ENCODE data around the gene XPO6.

XPO6 gene

GRCh38 chr16:28096983-28097899 lies 114.5 kb downstream of the XPO6 start:
- no peak for TF ChIP-seq CTCF (IDR thresholded peaks at IDR 0.05; ENCODE audit: extremely low read depth, missing control alignments)
- no peak for DNase-seq (ENCODE audit: low spot score)

- TF ChIP-seq CTCF (IDR thresholded peaks at IDR 0.05; ENCODE audit: extremely low read depth, missing control alignments), result no peak
- DNase-seq (ENCODE audit: low spot score), result no peak
These were observed 118.4 kb downstream of the XPO6 start for GRCh38 chr16:28093385-28093725.

- no peak for TF ChIP-seq CTCF (IDR thresholded peaks at IDR 0.05; ENCODE audit: extremely low read depth, missing control alignments)
- DNase-seq (ENCODE audit: low spot score), result no peak
These were observed 118.9 kb downstream of the XPO6 start for GRCh38 chr16:28092721-28093384.

- no peak for DNase-seq (ENCODE audit: low spot score)
- no peak for TF ChIP-seq CTCF (IDR thresholded peaks at IDR 0.05; ENCODE audit: extremely low read depth, missing control alignments)
These were observed 120.1 kb downstream of the XPO6 start for GRCh38 chr16:28091656-28092055.

GRCh38 chr16:28090646-28091377 lies 121.0 kb downstream of the XPO6 start:
- no peak for TF ChIP-seq CTCF (IDR thresholded peaks at IDR 0.05; ENCODE audit: extremely low read depth, missing control alignments)
- DNase-seq (ENCODE audit: low spot score), result no peak

GRCh38 chr16:28089992-28090365 lies 121.8 kb downstream of the XPO6 start:
- DNase-seq (ENCODE audit: low spot score), result no peak
- TF ChIP-seq CTCF (IDR thresholded peaks at IDR 0.05; ENCODE audit: extremely low read depth, missing control alignments), result no peak

Measured in GM20000 (cell line).